GM21619 (cell line): ENCODE results near the gene PJVK.

Source experiments
- ATAC-seq: cut with Tn5 transposase; IDR thresholded peaks from one replicate; pipeline ENCODE4 v1.9.1; 2021; ENCODE audit not compliant: unreplicated experiment

PJVK gene

DNA sequence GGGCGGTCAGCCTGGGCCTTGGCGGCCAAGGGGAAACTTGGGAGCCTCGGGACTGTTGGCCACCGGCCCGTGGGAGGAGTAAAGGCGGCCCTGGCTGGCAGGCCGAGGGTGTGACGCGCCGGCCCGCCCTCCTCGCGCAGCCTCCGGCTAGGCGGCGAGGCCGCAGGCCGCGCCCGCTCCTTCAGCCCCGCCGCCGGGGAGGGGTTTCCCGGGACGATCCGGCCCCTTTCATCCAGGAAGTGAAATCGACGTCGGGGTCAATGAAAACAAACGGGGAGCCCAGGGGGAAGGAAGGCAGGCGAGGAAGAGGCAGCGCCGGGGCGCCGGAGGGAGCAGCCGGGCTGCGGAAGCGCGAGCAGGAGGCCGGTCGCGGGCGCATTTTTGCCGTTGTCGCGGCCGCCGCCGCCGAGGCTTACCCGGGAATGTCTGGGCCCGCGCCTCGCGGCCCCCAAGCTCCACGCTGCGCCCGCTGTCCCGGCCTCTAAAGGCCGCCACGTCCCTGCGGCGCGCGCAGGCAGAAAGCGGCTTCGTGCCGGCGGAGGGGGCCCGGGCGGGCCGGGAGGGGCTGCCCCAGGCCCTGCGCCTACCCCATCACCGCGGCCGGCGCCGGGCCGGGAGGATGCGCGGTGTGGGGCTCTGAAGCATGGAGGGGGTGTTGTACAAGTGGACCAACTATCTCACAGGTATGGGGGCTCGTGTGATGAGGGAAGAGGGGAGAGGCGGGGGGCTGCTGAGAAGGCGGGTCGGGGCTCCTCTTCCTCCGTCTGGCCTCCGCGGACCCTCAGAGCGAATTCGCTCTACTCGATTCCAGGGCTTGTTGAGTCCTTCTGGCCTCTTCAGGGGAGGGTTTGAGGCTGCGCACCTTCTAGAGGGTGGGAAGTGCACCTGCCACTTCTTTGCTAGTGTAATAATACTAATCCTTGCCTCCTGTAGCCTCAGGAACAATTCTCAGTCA lies 29.3 kb downstream of the PJVK start, which contains the start of gene PLEKHA3:
Gene PLEKHA3 (plus strand): TSS at position 231 of the 955 bp plus-strand sequence. CDS start 413 bp downstream, at position 644.
- peak; percentile 61 for ATAC-seq

DNA sequence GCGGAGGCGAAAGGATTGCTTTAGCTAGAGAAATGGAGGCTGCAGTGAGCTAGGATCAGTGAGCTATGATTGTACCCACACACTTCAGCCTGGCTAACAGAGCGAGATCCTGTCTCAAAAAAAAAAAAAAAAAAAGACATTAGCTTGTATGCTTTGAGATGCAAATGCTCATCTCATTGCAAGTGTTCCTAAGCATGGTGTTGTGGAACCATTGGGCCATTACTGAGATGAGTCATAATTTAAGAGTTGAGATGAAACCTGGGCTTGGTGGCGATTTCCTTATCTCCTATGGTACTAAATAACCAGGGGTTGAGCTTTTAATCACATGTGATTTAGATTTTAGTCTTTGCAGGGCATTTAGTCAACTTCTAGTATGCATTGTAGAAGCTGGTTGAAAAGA lies 31.3 kb downstream of the PJVK start:
- ATAC-seq, result peak; percentile 31

DNA sequence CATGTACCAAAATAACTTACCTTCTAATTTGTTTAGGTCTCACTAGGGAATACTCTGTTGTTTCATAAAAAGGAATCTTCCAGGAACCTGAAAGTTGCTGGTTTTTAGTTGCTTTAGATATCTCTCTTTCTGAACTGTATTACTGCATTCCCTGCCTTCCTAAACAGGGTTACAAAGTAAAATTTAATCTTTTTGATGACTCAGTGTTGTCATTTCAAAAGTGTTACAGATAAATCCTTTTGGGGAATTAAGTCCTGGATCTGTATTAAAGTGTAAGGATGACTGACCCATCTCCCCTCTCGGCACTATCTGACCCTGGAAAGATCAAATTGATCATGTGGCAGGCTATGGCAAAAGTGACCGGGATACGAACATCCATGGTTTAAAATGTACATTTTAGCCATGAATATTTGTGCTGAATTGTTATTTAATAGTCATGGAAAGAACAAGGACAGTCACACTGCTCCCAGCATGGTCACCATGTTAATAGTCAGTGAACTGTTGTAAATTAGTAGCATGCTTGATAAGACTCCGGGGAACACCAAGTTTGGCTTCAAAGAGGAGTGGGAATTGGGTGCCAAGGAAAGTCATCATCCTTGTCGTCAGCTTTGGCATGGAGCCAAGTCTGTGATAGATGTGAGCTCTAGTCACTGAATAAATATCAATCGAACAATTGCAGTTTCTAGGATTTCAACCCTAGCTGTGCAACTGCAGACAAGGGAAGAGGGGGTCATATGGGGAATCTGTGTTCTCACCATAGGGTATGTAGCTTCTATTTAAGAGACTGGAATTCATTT lies 33.3 kb downstream of the PJVK start:
- no peak for ATAC-seq

DNA sequence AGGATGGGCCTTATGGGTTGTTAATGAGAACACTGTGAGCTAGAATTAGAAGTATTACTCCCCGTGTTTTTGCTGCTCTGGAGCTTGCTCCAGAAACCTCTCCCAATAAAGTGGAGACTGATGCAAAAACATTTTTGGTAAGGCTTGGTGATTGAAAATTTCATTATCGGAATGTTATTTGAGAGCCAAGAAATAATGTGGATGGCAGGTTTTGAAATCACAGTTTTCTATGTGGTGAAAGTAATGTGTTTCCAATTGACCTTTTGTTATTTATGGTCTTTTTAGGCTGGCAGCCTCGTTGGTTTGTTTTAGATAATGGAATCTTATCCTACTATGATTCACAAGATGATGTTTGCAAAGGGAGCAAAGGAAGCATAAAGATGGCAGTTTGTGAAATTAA lies 34.2 kb downstream of the PJVK start:
- no peak for ATAC-seq

DNA sequence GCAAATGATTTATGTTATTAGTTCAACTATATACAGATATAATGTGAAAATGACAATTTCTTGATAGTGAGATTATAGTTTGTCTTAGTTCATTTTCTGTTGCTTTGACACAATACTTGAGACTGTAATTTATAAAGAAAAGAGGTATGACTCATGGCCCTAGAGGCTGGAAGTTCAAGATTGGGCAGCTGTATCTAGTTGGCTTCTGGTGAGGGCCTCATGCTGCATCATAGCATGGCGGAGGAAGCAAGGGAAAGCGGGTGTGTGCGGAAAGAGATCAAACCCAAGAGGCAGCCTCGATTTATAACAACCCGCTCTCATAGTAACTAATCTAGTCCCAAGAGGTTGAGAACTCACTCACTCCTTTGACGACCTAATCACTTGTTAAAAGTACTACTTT lies 40.4 kb downstream of the PJVK start:
- ATAC-seq, result no peak

DNA sequence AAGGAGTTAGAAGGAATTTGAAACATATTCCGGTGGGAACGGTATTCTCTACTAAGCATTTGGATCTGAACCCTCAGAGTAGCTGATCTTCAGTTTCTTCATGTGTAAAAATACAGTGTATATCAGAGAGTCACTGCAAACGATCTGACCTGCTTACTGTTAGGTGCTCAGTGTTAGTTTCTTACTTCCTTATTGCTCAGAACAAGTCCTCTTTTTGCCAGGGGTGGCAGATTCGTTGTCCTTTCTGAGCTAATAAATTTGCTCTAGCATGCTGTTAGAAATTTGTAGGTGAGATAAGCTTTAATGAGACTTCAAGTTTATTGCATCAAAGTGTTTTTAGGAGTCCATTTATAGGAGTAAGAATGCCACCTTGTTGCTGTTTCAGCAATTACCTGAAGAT lies 44.9 kb downstream of the PJVK start:
- ATAC-seq, result no peak

DNA sequence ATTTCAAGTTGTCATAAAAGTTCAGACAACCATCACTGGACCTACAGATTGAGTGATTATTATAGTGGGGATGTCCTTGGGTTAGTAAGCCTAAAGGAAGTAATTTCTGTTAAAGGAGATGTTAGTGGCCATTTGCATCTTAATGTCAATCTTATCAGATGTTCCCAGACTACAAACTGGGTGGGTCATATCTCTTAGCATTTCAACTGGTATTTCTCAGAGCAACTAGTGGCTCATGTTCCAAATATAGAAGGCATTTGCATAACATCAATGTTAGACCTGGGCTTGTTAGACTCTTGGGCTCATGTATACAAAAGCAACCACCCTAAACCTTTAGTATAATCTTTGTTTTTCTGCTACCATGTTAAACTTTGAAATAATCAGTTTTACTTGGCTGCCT lies 47.0 kb downstream of the PJVK start:
- ATAC-seq, result peak; percentile 47

DNA sequence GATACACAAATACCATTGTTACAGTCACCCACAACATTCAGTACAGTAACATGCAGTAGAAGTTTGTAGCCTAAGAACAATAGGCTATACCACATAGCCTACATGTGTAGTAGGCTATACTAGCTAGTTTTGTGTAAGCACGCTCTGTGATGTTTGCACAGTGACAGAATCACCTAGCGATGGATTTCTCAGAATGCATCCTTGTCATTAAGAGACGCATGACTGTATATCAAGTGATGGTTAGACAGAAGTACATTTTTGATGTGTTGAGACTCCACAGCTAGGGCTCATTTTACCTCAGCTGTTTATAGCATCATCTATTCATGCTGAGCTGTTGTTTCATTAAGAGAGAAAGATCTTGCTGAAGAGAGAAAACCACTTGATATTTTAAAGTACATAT lies 48.5 kb downstream of the PJVK start:
- ATAC-seq, result no peak

DNA sequence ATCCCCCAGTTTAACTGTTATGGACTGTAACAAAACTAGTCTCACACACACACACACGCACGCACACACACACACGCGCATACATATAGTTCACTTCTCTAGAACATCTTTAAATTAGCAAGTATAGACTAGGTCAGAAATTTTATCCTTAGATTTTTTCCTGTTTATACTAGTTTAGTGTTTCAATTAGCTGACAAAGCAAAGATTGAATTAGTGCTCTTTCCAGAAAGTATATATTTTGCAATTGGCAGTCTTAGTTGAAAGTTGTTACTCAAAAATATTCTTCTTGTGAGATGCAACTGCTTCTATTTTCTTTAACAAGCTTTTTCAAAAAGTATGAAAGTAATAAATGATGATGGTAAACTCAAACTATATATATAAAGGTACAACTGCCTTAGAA lies 51.6 kb downstream of the PJVK start:
- no peak for ATAC-seq

DNA sequence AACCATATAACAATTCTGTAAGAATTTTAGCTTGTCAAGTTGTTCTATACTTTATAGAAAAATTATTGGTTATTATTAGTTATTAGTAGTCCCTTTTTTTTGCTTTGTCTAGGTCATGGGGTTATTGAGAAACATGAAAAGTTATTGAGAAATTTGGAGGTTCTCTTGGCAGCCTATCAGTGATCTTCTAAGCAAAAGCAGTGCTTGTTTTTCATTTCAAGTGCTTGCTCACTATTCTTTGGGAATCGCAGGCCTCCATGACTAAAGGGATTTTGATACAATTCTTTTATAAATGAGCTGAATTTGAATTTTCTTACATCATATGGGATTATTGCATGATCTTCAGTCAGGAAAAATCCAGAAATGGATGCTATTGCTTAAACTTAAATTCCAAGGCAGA lies 54.9 kb downstream of the PJVK start:
- ATAC-seq, result no peak

DNA sequence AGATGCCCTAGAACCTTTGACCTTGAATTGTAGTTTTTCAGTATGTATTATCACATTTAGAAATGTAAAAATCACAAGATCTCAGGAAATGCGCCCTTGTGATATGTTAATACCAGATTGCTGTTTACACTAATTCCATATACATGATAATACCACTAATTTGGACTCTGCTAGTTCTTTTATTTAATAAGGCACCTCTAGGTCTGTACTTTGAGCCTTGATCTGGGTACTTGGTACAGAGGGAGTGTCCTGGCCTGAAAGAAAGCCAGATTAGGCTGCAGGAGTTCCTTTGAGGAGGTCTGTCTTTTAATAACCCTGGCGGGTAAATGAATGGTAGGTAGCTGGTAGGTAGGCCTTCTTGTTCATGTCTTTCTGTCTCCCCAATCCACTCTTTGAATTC lies 55.3 kb downstream of the PJVK start:
- ATAC-seq, result no peak

DNA sequence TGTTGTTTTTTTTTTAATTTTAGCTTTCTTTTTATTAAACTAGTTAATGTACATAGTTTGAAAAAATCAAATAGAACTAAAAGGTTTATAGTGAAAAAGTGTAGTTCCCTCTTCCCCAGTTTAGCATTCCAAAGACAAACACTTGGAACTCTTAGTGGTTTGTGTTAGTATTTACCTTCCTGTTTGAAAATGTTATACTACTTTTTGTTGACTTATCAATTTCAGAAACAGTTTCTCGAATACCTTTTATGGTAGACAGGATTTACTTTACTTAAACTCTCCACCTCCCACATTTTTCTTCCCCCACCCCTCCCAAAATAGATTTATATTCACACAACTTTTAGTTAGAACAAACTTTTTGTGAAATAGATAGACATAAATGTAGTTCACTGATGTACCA lies 55.8 kb downstream of the PJVK start:
- ATAC-seq, result no peak

DNA sequence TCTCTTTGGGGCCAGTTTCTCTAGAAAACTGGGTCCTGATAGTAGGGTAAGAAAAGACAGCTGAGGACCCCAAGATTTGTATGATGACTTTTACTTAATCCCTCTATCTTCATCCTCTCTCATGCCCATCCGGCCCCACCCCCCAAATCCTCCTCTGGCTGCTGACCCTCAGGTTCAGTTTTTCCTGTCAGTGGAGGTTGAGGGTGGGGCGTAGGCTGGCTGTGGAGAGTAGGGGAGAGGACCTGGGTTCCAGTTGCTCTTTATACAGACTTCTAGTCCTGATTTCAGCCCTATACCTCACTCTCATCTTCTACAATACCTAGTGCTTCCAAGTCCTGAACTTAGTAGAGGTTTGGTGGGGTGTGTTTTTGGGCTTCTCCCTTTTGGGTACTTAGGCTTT lies 57.5 kb downstream of the PJVK start:
- ATAC-seq, result no peak

DNA sequence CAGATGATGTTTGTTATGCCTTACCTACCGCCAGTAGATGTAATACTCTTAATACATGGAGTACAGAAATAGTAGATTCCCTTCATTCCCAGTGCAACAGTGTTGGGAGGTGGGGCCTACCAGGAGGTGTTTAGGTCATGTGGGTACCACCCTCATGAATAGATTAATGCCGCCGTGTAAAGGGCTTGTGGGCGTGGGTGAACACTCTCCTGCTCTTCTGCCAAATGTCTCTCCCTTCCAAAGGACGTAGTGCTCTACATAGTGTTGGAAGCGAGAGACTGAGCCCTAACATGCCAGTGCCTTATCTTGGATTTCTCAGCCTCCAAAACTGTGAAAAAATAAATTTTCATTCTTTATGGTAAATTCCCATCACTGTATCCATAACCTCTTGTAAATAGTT lies 59.2 kb downstream of the PJVK start:
- ATAC-seq, result no peak
